Heart right ventricle (tissue), 16 donors: Measurements from ENCODE around the gene JMJD6. TPM values are rescaled to one million over a fixed set of nuclear protein-coding genes. Genes with fewer than 3 reads are reported as not detected.
A peak's percentile ranks its signal among the peaks of the same experiment; 100 is the strongest.

Experiments used
- ATAC-seq, 8 donors: fragments of 200-7000 bp; cut with Tn5 transposase; one replicate each; pipeline ENCODE4 v1.9.1; 2020; ENCODE audit warnings: mild to moderate bottlenecking in 8 of 8, moderate library complexity in 8 of 8, moderate number of reproducible peaks in 1 of 8
- DNase-seq, 2 donors: peaks; one replicate each; pipeline ENCODE4 v3.0.0-alpha.2; 2020
- H3K27ac ChIP-seq, 10 donors: fragments of 200-600 bp; sonication (generic) in 2 of 10; one replicate each; pipeline versions ENCODE4 v1.5.0 to v1.8.0; 2020 to 2022; ENCODE audit warnings: mild to moderate bottlenecking in 3 of 10
- H3K27me3 ChIP-seq, 7 donors: fragments of 200-600 bp; one replicate each; pipeline ENCODE4 v1.8.0; 2021 to 2022; ENCODE audit warnings: mild to moderate bottlenecking in 2 of 7
- H3K36me3 ChIP-seq, 9 donors: fragments of 200-600 bp; sonication (generic) in 1 of 9; one replicate each; pipeline versions ENCODE4 v1.5.0 to v1.8.0; 2020 to 2022; ENCODE audit warnings: mild to moderate bottlenecking in 2 of 9
- H3K4me1 ChIP-seq, 9 donors: fragments of 200-600 bp; sonication (generic) in 1 of 9; one replicate each; pipeline versions ENCODE4 v1.5.0 to v1.8.0; 2020 to 2022; ENCODE audit warnings: mild to moderate bottlenecking in 4 of 9
- H3K4me3 ChIP-seq, 10 donors: fragments of 200-600 bp; sonication (generic) in 2 of 10; one replicate each; pipeline versions ENCODE4 v1.5.0 to v1.8.0; 2020 to 2022; ENCODE audit warnings: mild to moderate bottlenecking in 7 of 10, moderate library complexity in 2 of 10
- H3K9me3 ChIP-seq, 11 donors: fragments of 200-600 bp in 10 of 11; sonication (generic) in 2 of 11; one replicate each; pipeline versions ENCODE4 v1.5.0 to v1.8.0; 2013 to 2022; ENCODE audit warnings: mild to moderate bottlenecking in 2 of 11, control low read depth in 1 of 11, moderate library complexity in 1 of 11
- WGBS, 2 donors: extraction: QIAGEN DNeasy Blood & Tissue Kit; methylation state at CpG; one replicate each; pipeline ENCODE4 v1.1.7; 2013; ENCODE audit warnings: inconsistent platforms in 1 of 2; 5-methylcytosine and 5-hydroxymethylcytosine counted together
- intact Hi-C, 10 donors: fragments of 100-400 bp; cut with DNase I; formaldehyde crosslinking; loops; one replicate each; pipeline versions ENCODE4 v1.11.1 to v1.14.2; 2022
- polyA plus RNA-seq, 2 donors: library from polyadenylated mRNA; stranded (reverse); fragments of 200-250 nt; gene quantifications; one replicate each; pipeline ENCODE4 v1.2.3, GENCODE V29; 2013
- total RNA-seq, 10 donors: library from RNA; stranded (reverse); fragmentation: NEBNext Ultra II Directional in 3 of 10; extraction: Animal tissue kit (Norgen Biotek cat#: 25700) in 3 of 10; gene quantifications; one replicate each; pipeline versions ENCODE4 v1.2.1 to v1.2.4, GENCODE V29; 2021 to 2023
- TF ChIP-seq, protein P1 (sequence below), 9 donors: fragments of 200-600 bp; sonication (generic) in 2 of 9; IDR thresholded peaks; one replicate each; pipeline versions ENCODE4 v1.5.0 to v1.8.0; 2021 to 2022; ENCODE audit warnings: antibody characterized with exemption in 9 of 9, mild to moderate bottlenecking in 5 of 9, moderate library complexity in 1 of 9
- donor health status: Arrhythmogenic right ventricular cardiomyopathy.
- donor health status: ischemic (EF 13 %, LVEDD 7.1; RV severe dilation, severe dysfunction).
- donor health status: healthy with polysubstance abuse.
- donor health status: DM: no; HTN: yes; CAD: no.
- donor health status: DM: no; HTN: no; CAD: no.
- donor health status: ischemic (EF 25% LVEDD 6.9; RV normal size, moderate dysfunction).
- donor health status: ischemic (EF 25% LVEDD 5.7; RV mildly dilated, moderate dysfunction).
- donor health status: healthy.
- donor health status: DM: yes; HTN: yes; CAD: no.
- donor health status: Ischemic cardiomyopathy.
- donor health status: ischemic (EF 35%, LVEDD 5.7; RV mildly dilated, moderate dysfunction).
- donor health status: nonischemic (EF 11% LVEDD 7.7; RV severe dilation, severe dysfunction).
- donor health status: DM: yes; HTN: yes; CAD: no.
- donor health status: PGD.
- donor health status: ischemic (EF 29% LVEDD 5.4; RV normal size, mild dysfunction).
- donor health status: nonischemic (EF 23%, LVEDD 6.1; RV moderate dilation, normal function).

The JMJD6 gene
- total and polyA plus RNA-seq, 12 donors = 34.6 to 79.3 (median 43.2) TPM

DNA sequence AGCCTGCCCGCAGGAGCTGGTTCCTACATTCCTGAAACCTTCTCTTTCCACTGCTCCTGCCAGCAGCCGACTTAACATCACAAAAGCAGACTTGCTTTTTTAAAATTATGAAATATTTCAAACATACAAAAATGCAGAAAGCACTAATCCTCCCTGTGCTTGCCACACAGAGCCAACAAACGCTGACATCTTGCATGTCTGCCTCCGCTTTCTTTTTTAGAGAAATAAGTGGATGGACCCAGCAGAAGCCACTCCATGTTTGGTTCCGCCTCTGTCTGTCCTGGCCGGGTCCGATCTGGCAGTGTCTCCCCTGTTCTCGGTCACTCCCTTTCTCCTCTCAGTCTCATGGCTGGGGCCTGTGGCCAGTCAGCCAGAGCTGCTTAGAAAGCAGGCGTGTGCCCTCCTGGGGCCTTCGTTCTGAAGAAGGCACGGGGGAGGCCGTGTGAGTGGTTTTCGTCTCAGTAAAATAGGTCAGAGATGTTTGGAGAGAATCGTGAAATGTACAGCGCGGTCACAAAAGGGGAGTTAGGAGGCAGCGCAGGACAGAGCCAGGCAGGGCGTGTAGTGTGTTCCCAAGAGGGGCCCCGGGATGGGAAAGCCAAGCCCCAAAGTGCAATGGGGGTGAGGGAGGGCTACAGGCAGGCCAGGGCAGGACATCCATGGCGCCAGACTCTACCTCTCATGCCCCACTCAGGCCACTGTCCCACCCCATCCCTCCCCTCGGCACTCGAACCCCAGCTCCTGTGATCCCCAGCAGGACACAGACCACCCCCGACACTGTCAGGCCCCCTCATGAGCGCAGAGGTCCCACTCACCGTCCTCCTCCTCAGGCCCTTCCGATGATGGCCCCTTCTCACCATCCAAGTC is 38.9 kb downstream of the JMJD6 start:
- no peaks in the 10 kb centered on the region for H3K27me3 ChIP-seq
- H3K36me3 ChIP-seq = peaks cover 0 to 43% (median 9%) of the 10 kb centered on the region in 9 donors
- TF ChIP-seq, protein P1, sequence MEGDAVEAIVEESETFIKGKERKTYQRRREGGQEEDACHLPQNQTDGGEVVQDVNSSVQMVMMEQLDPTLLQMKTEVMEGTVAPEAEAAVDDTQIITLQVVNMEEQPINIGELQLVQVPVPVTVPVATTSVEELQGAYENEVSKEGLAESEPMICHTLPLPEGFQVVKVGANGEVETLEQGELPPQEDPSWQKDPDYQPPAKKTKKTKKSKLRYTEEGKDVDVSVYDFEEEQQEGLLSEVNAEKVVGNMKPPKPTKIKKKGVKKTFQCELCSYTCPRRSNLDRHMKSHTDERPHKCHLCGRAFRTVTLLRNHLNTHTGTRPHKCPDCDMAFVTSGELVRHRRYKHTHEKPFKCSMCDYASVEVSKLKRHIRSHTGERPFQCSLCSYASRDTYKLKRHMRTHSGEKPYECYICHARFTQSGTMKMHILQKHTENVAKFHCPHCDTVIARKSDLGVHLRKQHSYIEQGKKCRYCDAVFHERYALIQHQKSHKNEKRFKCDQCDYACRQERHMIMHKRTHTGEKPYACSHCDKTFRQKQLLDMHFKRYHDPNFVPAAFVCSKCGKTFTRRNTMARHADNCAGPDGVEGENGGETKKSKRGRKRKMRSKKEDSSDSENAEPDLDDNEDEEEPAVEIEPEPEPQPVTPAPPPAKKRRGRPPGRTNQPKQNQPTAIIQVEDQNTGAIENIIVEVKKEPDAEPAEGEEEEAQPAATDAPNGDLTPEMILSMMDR (IDR thresholded peaks at IDR 0.05) = no peak
- intact Hi-C loops = loop anchor here in 2 of 10 donors (2.0 kb wide), 2 partner anchors 21 to 23 kb away; partner anchors contain the start of gene MXRA7 (in 1 of the 2)
- peak overlapping the region in 1 of 10 donors; percentile 13 for H3K4me3 ChIP-seq
- peak; percentile 62 to 69 for DNase-seq
- ATAC-seq = peak; percentile 34 to 53 (median 48)
- H3K4me1 ChIP-seq = peaks cover 56 to 100% (median 97%) of the 10 kb centered on the region in 9 donors
- WGBS, 2 donors = 43 to 46% methylated on average over 26 of the region's 26 CpGs
- no peaks in the 10 kb centered on the region for H3K9me3 ChIP-seq
- H3K27ac ChIP-seq = peak overlapping the region; percentile 87 to 99 (median 94)

DNA sequence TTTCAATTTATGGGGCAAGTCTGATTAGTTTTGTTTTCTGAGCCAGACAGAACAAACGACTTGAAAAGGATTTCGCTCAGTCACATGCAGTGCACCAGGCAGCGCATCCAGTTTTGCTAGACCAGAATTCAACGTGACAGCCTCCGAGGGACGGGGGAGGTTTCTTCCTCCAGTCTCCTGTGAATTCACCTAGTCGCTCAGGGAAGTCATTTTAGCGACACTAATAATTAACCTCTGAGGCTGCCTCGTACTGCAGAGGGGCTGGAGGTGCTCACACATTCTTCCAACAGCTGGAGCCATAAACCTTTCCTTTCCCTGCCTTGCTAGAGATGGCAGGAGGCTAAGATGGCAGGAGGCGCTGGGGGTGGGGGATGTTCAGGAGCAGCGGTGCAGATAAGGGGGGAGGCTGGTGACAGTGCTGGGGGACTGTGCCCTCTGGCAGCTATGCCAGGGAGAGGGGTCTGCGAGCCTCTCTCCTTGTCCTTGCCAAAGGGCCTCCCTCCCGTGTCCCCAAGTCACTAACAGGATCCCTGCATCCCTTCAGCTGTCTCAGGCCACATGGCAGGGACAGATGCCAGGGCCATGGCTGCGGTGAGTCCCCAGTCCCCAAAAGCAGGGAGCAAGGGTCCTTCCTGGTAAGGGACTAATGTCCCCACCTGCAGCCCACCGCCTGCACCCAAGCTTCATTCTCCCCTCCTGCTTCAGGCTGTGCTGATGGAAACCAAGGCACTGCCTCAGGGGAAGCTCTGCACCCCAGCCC is 39.7 kb downstream of the JMJD6 start:
- no peak overlapping the region for H3K4me3 ChIP-seq
- no peaks in the 10 kb centered on the region for H3K27me3 ChIP-seq
- H3K36me3 ChIP-seq = peaks cover 0 to 50% (median 9%) of the 10 kb centered on the region in 9 donors
- TF ChIP-seq, protein P1 (IDR thresholded peaks at IDR 0.05) = no peak
- DNase-seq (no peak), ATAC-seq (no peak)
- intact Hi-C loops = loop anchor here in 1 of 10 donors (2.0 kb wide), 1 partner anchor 24 kb away; the partner anchor contains the start of gene MXRA7
- H3K9me3 ChIP-seq = no peaks in the 10 kb centered on the region
- 61 to 65% methylated on average over 15 of the region's 15 CpGs for WGBS, 2 donors
- peaks cover 61 to 100% (median 97%) of the 10 kb centered on the region in 9 donors for H3K4me1 ChIP-seq
- H3K27ac ChIP-seq = peak overlapping the region; percentile 87 to 99 (median 94)

DNA sequence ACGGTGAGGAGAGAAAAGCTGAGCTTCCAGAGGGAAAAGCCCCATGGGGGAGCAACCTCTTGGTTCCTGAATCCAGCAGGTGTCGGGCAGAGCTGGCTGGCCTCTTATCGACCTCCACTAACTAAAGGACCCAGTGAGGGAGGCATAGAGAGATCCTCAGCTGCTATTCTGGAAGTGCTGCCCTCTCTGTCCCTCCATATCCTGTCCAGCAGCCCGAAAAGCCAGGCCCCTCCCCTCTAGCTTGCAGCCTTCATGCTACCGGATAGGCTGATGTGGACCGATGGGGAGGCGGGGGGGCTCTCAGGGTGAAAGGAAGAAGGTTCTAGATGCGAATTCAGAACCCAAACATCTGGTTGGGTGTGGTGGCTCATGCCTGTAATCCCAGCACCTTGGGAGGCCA is 40.6 kb downstream of the JMJD6 start:
- ATAC-seq (peak in 1 of 8 donors; percentile 13), DNase-seq (peak in 1 of 2 donors; percentile 53)
- Histone ChIP-seq H3K9me3 (no peaks in the 10 kb centered on the region), H3K27ac (peak overlapping the region in 9 of 10 donors; percentile 1 to 99 (median 95)), H3K27me3 (no peaks in the 10 kb centered on the region), H3K4me3 (no peak overlapping the region), H3K4me1 (peaks cover 63 to 100% (median 92%) of the 10 kb centered on the region in 9 donors), H3K36me3 (peaks cover 0 to 57% (median 9%) of the 10 kb centered on the region in 9 donors)
- WGBS, 2 donors = 31 to 49% methylated on average over 8 of the region's 8 CpGs
- intact Hi-C loops = loop anchor here in 1 of 10 donors (2.0 kb wide), 1 partner anchor 25 kb away; the partner anchor contains the start of gene MXRA7
- TF ChIP-seq, protein P1 (IDR thresholded peaks at IDR 0.05) = no peak

DNA sequence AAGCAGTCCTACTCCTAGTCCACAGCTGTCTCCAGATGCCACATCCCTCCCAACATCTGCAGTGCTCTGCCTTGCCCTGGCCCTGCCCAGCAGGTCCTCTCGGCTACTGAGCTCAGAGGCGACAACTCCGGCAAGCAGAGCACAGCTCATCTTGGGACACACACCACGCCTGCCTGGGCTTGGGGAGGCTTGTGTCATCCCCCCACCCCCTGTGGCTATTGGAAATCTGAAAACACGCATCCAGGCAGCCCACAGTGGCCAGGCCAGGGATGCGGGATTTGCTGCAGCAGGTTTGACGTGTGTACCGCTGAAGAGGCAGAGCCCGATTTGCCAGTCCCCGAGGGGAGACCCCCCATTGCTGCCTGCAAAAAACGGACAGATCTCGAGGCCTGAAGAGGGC is 41.0 kb downstream of the JMJD6 start:
- intact Hi-C loops = no loop called here
- peaks cover 0 to 62% (median 9%) of the 10 kb centered on the region in 9 donors for H3K36me3 ChIP-seq
- 68 to 75% methylated on average over 12 of the region's 12 CpGs for WGBS, 2 donors
- ATAC-seq (no peak), DNase-seq (no peak)
- peak overlapping the region in 9 of 10 donors; percentile 52 to 99 (median 95) for H3K27ac ChIP-seq
- H3K4me1 ChIP-seq = peaks cover 63 to 100% (median 87%) of the 10 kb centered on the region in 9 donors
- no peaks in the 10 kb centered on the region for H3K9me3 ChIP-seq
- H3K27me3 ChIP-seq = no peaks in the 10 kb centered on the region
- TF ChIP-seq, protein P1 (IDR thresholded peaks at IDR 0.05) = no peak
- no peak overlapping the region for H3K4me3 ChIP-seq
